Lung (tissue), 12 donors: Measurements from ENCODE around the gene SIK3. TPM values are rescaled to one million over a fixed set of nuclear protein-coding genes. Genes with fewer than 3 reads are reported as not detected.

Experiments
- ATAC-seq: fragments of 200-7000 bp; cut with Tn5 transposase; one replicate; pipeline ENCODE4 v1.9.1; 2020; ENCODE audit warnings: moderate number of reproducible peaks; ENCODE audit not compliant: insufficient read depth, low FRiP score
- DNase-seq, 3 donors: peaks; one replicate each; pipeline ENCODE4 v3.0.0-alpha.2; 2013 to 2017
- H3K27ac ChIP-seq, 2 donors: one replicate each; pipeline ENCODE4 v1.5.1; 2013; ENCODE audit warnings: mild to moderate bottlenecking in 2 of 2, moderate library complexity in 2 of 2, control low read depth in 1 of 2, inconsistent platforms in 1 of 2, low read depth in 1 of 2, low read length in 1 of 2
- H3K27me3 ChIP-seq, 3 donors: one replicate each; pipeline ENCODE4 v1.5.1; 2013; ENCODE audit warnings: low read length in 2 of 3; ENCODE audit not compliant: control insufficient read depth in 3 of 3, insufficient read depth in 3 of 3
- H3K36me3 ChIP-seq, 4 donors: one replicate each; pipeline ENCODE4 v1.5.1; 2013; ENCODE audit warnings: low read length in 4 of 4, mild to moderate bottlenecking in 1 of 4, moderate library complexity in 1 of 4; ENCODE audit not compliant: control insufficient read depth in 4 of 4, insufficient read depth in 4 of 4
- H3K4me1 ChIP-seq, 5 donors: one replicate each; pipeline ENCODE4 v1.5.1; 2013; ENCODE audit warnings: low read length in 5 of 5, mild to moderate bottlenecking in 2 of 5, moderate library complexity in 1 of 5; ENCODE audit not compliant: control insufficient read depth in 5 of 5, insufficient read depth in 5 of 5
- H3K4me3 ChIP-seq: one replicate; pipeline ENCODE4 v1.5.1; 2013; ENCODE audit warnings: mild to moderate bottlenecking, control low read depth, moderate library complexity
- H3K9ac ChIP-seq, 2 donors: one replicate each; pipeline ENCODE4 v1.5.1; 2013; ENCODE audit warnings: low read length in 2 of 2, control low read depth in 1 of 2; ENCODE audit not compliant: insufficient read depth in 1 of 2
- H3K9me3 ChIP-seq, 4 donors: one replicate each; pipeline ENCODE4 v1.5.1; 2013; ENCODE audit warnings: low read length in 3 of 4, mild to moderate bottlenecking in 1 of 4, moderate library complexity in 1 of 4; ENCODE audit not compliant: control insufficient read depth in 4 of 4, insufficient read depth in 3 of 4
- CTCF ChIP-seq: IDR thresholded peaks from 2 replicates; pipeline ENCODE4 v1.5.1; 2012; ENCODE audit warnings: mild to moderate bottlenecking; ENCODE audit errors: control extremely low read depth, extremely low read depth
- WGBS, 2 donors: extraction: QIAGEN DNeasy Blood & Tissue Kit; methylation state at CpG; one replicate each; pipeline ENCODE4 v1.1.7; 2013; 5-methylcytosine and 5-hydroxymethylcytosine counted together
- polyA plus RNA-seq, 2 donors: library from polyadenylated mRNA; stranded (reverse); fragments of 200-250 nt; gene quantifications; one replicate each; pipeline ENCODE4 v1.2.1, GENCODE V29; 2013
- total RNA-seq, 2 donors: library from RNA; depleted of rRNA in 1 of 2; stranded (reverse); fragments of >200 nt in 1 of 2; gene quantifications; one replicate each; pipeline ENCODE4 v1.2.1, GENCODE V29; 2014 to 2021
- donor health status: control.
- donor health status: control.
- donor health status: Bipolar disorder and iron deficiency.
- donor health status: healthy.
- donor health status: DM: yes; HTN: yes; CAD: no.

SIK3 gene
- total and polyA plus RNA-seq, 4 donors: 9.0 to 43.4 (median 29.6) TPM

GRCh38 chr11:117076941-117077691 lies 21.1 kb downstream of the SIK3 start:
- Histone ChIP-seq H3K9me3 (no peaks in the 10 kb centered on the region), H3K4me1 (peaks cover 6 to 16% (median 7%) of the 10 kb centered on the region in 5 donors), H3K9ac (peak overlapping the region in 1 of 2 donors; percentile 4), H3K36me3 (no peaks in the 10 kb centered on the region), H3K27me3 (no peaks in the 10 kb centered on the region), H3K27ac (no peak overlapping the region), H3K4me3 (no peak overlapping the region)
- TF ChIP-seq CTCF: no peak
- no peak for ATAC-seq
- no peak for DNase-seq
- WGBS, 2 donors: 68 to 80% methylated on average over 3 of the region's 3 CpGs

GRCh38 chr11:117075186-117075585 lies 23.0 kb downstream of the SIK3 start:
- DNase-seq (no peak), ATAC-seq (no peak)
- no peaks in the 10 kb centered on the region for H3K36me3 ChIP-seq
- no peaks in the 10 kb centered on the region for H3K9me3 ChIP-seq
- no peaks in the 10 kb centered on the region for H3K27me3 ChIP-seq
- peaks cover 6 to 19% (median 12%) of the 10 kb centered on the region in 5 donors for H3K4me1 ChIP-seq
- no peak overlapping the region for H3K27ac ChIP-seq
- H3K4me3 ChIP-seq: no peak overlapping the region
- no peak overlapping the region for H3K9ac ChIP-seq
- no peak for TF ChIP-seq CTCF
- 76 to 87% methylated on average over 1 of the region's 1 CpG for WGBS, 2 donors

- no peak for DNase-seq
- ATAC-seq: no peak
- no peaks in the 10 kb centered on the region for H3K27me3 ChIP-seq
- no peak for TF ChIP-seq CTCF
- peaks cover 6 to 19% (median 12%) of the 10 kb centered on the region in 5 donors for H3K4me1 ChIP-seq
- no peak overlapping the region for H3K9ac ChIP-seq
- H3K4me3 ChIP-seq: no peak overlapping the region
- H3K9me3 ChIP-seq: no peaks in the 10 kb centered on the region
- H3K36me3 ChIP-seq: no peaks in the 10 kb centered on the region
- no peak overlapping the region for H3K27ac ChIP-seq
Measured at GRCh38 chr11:117074119-117074518, 24.1 kb downstream of the SIK3 start.
